ENCODE data around the gene HMOX1. TPM values are rescaled to one million over a fixed set of nuclear protein-coding genes. Genes with fewer than 3 reads are reported as not detected.

The HMOX1 gene
- total RNA-seq, 3 donors from 2014 or later (not counting 1 experiment from before 2014, with no cell fraction given): 7.5 to 61.6 (median 15.9) TPM

DNA sequence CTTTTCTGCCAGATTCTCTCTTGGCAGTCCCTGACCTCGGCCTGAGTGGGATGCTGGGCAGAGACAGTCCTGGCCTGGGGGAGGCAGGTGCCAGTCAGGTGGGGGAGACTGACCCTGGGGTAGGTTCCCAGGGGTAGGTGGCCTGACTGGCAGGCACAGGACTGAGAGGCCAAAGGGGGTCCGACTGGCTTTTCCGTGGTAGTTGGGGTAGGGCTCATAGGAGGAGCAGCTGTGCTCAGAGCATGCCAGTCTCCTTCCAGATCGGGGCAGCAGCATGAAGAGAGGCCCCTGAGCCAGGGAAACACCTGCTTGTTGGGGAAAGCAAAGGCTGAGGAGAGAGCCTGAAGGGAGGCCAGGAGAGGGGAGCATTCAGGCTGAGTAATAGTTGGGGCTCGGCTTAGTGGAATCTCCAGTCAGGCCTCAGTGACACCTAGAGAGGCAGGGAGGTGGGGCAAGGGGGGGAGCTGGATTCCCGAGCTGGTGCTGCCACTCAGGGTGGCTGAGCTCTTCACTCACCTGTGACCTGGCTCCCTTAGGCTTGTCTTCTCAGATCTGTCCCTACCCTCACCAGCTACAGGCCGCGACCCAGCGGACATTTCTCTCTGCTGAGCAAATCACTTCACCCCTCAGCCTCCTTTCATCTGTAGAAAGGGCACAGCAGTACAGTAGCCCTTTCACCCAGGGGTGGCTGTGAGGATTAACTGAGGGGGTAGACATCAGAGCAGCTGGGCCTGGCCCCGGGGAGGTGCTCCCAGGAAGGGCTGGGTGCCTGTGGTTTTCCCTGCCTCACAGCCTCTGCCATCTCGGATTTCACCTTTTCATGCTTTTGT lies 45.3 kb downstream of the HMOX1 start:
- 92% methylated on average over 11 of the region's 11 CpGs for WGBS (ENCODE audit: insufficient coverage)
- H3K4me1 Mint-ChIP-seq: peaks cover 0 to 5% of the 10 kb centered on the region in 2 donors
- Histone ChIP-seq H3K36me3 (ENCODE audit: control insufficient read depth, insufficient read depth, low read length) (peaks cover 39% of the 10 kb centered on the region), H3K27me3 (ENCODE audit: control insufficient read depth, insufficient read depth, low read length) (no peaks in the 10 kb centered on the region), H3K9me3 (ENCODE audit: control insufficient read depth, insufficient read depth, low read length) (no peaks in the 10 kb centered on the region), H3K27ac (ENCODE audit: low read length) (no peak overlapping the region), H3K4me1 (ENCODE audit: control insufficient read depth, insufficient read depth, low read length) (no peaks in the 10 kb centered on the region), H3K4me3 (ENCODE audit: low read length) (no peak overlapping the region)
- peaks cover 7% of the 10 kb centered on the region for H3K36me3 Mint-ChIP-seq
- TF ChIP-seq, protein P1, sequence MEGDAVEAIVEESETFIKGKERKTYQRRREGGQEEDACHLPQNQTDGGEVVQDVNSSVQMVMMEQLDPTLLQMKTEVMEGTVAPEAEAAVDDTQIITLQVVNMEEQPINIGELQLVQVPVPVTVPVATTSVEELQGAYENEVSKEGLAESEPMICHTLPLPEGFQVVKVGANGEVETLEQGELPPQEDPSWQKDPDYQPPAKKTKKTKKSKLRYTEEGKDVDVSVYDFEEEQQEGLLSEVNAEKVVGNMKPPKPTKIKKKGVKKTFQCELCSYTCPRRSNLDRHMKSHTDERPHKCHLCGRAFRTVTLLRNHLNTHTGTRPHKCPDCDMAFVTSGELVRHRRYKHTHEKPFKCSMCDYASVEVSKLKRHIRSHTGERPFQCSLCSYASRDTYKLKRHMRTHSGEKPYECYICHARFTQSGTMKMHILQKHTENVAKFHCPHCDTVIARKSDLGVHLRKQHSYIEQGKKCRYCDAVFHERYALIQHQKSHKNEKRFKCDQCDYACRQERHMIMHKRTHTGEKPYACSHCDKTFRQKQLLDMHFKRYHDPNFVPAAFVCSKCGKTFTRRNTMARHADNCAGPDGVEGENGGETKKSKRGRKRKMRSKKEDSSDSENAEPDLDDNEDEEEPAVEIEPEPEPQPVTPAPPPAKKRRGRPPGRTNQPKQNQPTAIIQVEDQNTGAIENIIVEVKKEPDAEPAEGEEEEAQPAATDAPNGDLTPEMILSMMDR (IDR thresholded peaks at IDR 0.05): no peak
- no peak overlapping the region for H3K4me3 Mint-ChIP-seq
- no peaks in the 10 kb centered on the region for H3K27me3 Mint-ChIP-seq (ENCODE audit: low read depth in 2 of 2)
- ATAC-seq (no peak), DNase-seq (no peak)
- no peaks in the 10 kb centered on the region for H3K9me3 Mint-ChIP-seq
- intact Hi-C loops (cut with micrococcal nuclease): no loop called here
- H3K27ac Mint-ChIP-seq: peak overlapping the region; percentile 46 to 54

DNA sequence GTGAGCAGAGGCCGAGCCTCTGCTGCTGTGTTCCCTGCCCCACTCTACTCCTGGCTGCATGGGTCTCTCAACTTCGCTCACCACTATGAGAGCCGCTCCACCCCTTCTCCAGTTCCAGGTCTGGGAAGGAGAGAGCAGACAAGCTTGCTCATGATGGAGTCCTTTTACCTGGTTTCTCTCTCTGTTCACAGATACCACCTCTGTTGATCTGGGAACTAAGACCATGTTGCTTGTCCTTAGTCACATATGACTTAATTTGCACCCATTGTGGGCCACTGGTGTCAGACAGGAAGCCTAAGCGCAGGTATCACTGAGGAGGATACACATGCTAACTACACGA lies 45.9 kb downstream of the HMOX1 start:
- intact Hi-C loops (cut with micrococcal nuclease): no loop called here
- Histone ChIP-seq H3K4me1 (ENCODE audit: control insufficient read depth, insufficient read depth, low read length) (no peaks in the 10 kb centered on the region), H3K27me3 (ENCODE audit: control insufficient read depth, insufficient read depth, low read length) (no peaks in the 10 kb centered on the region), H3K27ac (ENCODE audit: low read length) (no peak overlapping the region), H3K4me3 (ENCODE audit: low read length) (no peak overlapping the region), H3K9me3 (ENCODE audit: control insufficient read depth, insufficient read depth, low read length) (no peaks in the 10 kb centered on the region), H3K36me3 (ENCODE audit: control insufficient read depth, insufficient read depth, low read length) (peaks cover 33% of the 10 kb centered on the region)
- H3K36me3 Mint-ChIP-seq: peaks cover 3% of the 10 kb centered on the region
- no peak for DNase-seq
- no peak for ATAC-seq
- peaks cover 0 to 5% of the 10 kb centered on the region in 2 donors for H3K4me1 Mint-ChIP-seq
- no peak overlapping the region for H3K4me3 Mint-ChIP-seq
- TF ChIP-seq, protein P1 (IDR thresholded peaks at IDR 0.05): no peak
- no peaks in the 10 kb centered on the region for H3K27me3 Mint-ChIP-seq (ENCODE audit: low read depth in 2 of 2)
- peak overlapping the region; percentile 46 to 54 for H3K27ac Mint-ChIP-seq
- H3K9me3 Mint-ChIP-seq: no peaks in the 10 kb centered on the region
- 86% methylated on average over 5 of the region's 5 CpGs for WGBS (ENCODE audit: insufficient coverage)

DNA sequence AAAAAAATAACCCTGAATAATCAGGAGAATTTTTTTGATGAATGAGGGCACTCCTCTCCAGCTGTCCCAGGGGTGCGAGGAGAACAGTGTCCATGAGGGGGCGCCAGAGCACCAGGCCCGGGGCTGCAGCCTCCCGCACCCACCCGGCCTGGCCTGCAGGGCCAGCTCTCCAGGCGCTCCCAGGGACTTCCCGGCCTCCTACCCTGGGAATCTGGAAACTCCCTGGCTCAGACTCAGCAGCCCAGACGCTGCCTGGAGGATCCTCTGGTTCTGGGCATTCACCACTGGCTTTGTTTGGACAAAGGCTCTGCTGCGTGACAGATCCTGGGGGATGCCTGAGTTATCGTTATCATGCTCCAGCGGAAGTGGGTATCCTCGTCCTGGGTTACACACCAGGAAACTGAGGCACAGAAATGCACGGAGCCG lies 50.0 kb downstream of the HMOX1 start:
- Mint-ChIP-seq H3K9me3 (no peaks in the 10 kb centered on the region), H3K27ac (no peak overlapping the region), H3K36me3 (no peaks in the 10 kb centered on the region), H3K4me1 (peaks cover 0 to 5% of the 10 kb centered on the region in 2 donors), H3K27me3 (ENCODE audit: low read depth in 2 of 2) (no peaks in the 10 kb centered on the region), H3K4me3 (no peak overlapping the region)
- 72% methylated on average over 14 of the region's 14 CpGs for WGBS (ENCODE audit: insufficient coverage)
- TF ChIP-seq, protein P1 (IDR thresholded peaks at IDR 0.05): peak; percentile 78
- Histone ChIP-seq H3K9me3 (ENCODE audit: control insufficient read depth, insufficient read depth, low read length) (peaks cover 13% of the 10 kb centered on the region), H3K4me3 (ENCODE audit: low read length) (no peak overlapping the region), H3K4me1 (ENCODE audit: control insufficient read depth, insufficient read depth, low read length) (no peaks in the 10 kb centered on the region), H3K27ac (ENCODE audit: low read length) (no peak overlapping the region), H3K27me3 (ENCODE audit: control insufficient read depth, insufficient read depth, low read length) (no peaks in the 10 kb centered on the region), H3K36me3 (ENCODE audit: control insufficient read depth, insufficient read depth, low read length) (peaks cover 8% of the 10 kb centered on the region)
- intact Hi-C loops (cut with micrococcal nuclease): loop anchor here (2.0 kb wide), 1 partner anchor 152 kb away; no protein-coding TSS in a partner anchor
- DNase-seq (peak; percentile 69 to 75), ATAC-seq (peak; percentile 80 to 97 (median 93))
